ENCODE data around the gene ANKRD27. TPM values are rescaled to one million over a fixed set of nuclear protein-coding genes. Genes with fewer than 3 reads are reported as not detected.
"Not testable (repeated sequence)": the region's sequence is repeated elsewhere in the genome, so short reads cannot be mapped to it uniquely, and the experiment has no call there.

Gene ANKRD27
- total RNA-seq, 6 experiments from 2014 or later = 26.7 to 31.3 (median 28.5) TPM

- no peaks in the 10 kb centered on the region; the same call in 1 of the 2 replicates for H3K9me3 Mint-ChIP-seq
- H3K4me1 Mint-ChIP-seq (ENCODE audit: low read depth) = no peaks in the 10 kb centered on the region
- DNase-seq = no peak
- H3K36me3 Mint-ChIP-seq (ENCODE audit: low read depth) = peaks cover 24% of the 10 kb centered on the region; the same call in 1 of the 2 replicates
- no peak overlapping the region for H3K27ac Mint-ChIP-seq
- no peak overlapping the region for H3K4me3 Mint-ChIP-seq
- no peaks in the 10 kb centered on the region; the same call in 1 of the 2 replicates for H3K27me3 Mint-ChIP-seq (ENCODE audit: insufficient read depth)
- TF ChIP-seq, protein P1, sequence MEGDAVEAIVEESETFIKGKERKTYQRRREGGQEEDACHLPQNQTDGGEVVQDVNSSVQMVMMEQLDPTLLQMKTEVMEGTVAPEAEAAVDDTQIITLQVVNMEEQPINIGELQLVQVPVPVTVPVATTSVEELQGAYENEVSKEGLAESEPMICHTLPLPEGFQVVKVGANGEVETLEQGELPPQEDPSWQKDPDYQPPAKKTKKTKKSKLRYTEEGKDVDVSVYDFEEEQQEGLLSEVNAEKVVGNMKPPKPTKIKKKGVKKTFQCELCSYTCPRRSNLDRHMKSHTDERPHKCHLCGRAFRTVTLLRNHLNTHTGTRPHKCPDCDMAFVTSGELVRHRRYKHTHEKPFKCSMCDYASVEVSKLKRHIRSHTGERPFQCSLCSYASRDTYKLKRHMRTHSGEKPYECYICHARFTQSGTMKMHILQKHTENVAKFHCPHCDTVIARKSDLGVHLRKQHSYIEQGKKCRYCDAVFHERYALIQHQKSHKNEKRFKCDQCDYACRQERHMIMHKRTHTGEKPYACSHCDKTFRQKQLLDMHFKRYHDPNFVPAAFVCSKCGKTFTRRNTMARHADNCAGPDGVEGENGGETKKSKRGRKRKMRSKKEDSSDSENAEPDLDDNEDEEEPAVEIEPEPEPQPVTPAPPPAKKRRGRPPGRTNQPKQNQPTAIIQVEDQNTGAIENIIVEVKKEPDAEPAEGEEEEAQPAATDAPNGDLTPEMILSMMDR (IDR thresholded peaks at IDR 0.05) = no peak
Measured at GRCh38 chr19:32717496-32717895, 42.5 kb upstream of the ANKRD27 start.

DNA sequence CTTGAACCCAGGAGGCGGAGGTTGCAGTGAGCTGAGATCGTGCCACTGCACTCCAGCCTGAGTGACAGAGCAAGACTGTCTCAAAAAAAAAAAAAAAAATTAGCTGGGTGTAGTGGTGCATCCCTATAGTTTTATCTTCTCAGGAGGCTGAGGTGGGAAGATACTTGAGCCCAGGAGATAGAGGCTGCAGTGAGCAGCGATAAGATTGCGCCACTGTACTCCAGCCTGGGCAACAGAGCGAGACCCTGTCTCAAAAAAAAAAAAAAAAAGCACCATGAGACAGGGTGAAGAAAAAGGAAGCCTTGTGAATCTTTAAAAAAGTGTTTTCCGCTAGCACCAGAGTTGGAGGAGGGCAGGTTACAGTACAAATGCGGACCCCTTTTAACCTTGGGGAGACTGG is 41.2 kb upstream of the ANKRD27 start:
- H3K9me3 Mint-ChIP-seq; H3K4me3 Mint-ChIP-seq; H3K27me3 Mint-ChIP-seq (ENCODE audit: insufficient read depth); H3K4me1 Mint-ChIP-seq (ENCODE audit: low read depth); DNase-seq; H3K27ac Mint-ChIP-seq: not testable (repeated sequence)
- peaks cover 24% of the 10 kb centered on the region; the same call in 1 of the 2 replicates for H3K36me3 Mint-ChIP-seq (ENCODE audit: low read depth)

DNA sequence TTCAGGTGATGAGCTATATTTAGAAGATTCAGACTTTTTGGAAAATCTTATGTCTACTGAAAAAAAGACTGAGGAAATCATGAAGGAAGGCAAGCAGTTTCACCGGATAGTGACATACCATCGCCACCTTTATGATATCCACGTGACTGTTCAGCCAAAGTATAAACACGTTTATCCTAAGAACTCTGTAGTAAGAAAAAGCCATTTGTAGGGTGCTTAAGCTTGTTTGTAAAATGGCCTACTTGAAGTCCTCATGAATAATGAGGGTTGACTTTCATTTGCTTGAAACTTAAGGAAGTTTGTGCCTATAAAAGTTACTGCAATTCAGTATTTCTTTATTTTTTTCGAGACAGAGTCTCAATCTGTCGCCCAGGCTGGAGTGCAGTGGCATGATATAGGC is 36.8 kb upstream of the ANKRD27 start:
- no peak overlapping the region for H3K27ac Mint-ChIP-seq
- no peaks in the 10 kb centered on the region for H3K9me3 Mint-ChIP-seq
- peaks cover 26% of the 10 kb centered on the region for H3K36me3 Mint-ChIP-seq (ENCODE audit: low read depth)
- no peak overlapping the region for H3K4me3 Mint-ChIP-seq
- H3K27me3 Mint-ChIP-seq (ENCODE audit: insufficient read depth) = no peaks in the 10 kb centered on the region
- DNase-seq = no peak
- TF ChIP-seq, protein P1 (IDR thresholded peaks at IDR 0.05) = no peak
- no peaks in the 10 kb centered on the region for H3K4me1 Mint-ChIP-seq (ENCODE audit: low read depth)

GRCh38 chr19:32709032-32709431 is 34.1 kb upstream of the ANKRD27 start:
- Mint-ChIP-seq H3K36me3 (ENCODE audit: low read depth) (peaks cover 34% of the 10 kb centered on the region), H3K4me1 (ENCODE audit: low read depth) (no peaks in the 10 kb centered on the region), H3K4me3 (no peak overlapping the region), H3K27ac (no peak overlapping the region), H3K9me3 (peaks cover 8% of the 10 kb centered on the region), H3K27me3 (ENCODE audit: insufficient read depth) (no peaks in the 10 kb centered on the region)
- DNase-seq = no peak
- TF ChIP-seq, protein P1 (IDR thresholded peaks at IDR 0.05) = no peak

GRCh38 chr19:32708457-32708856 is 33.5 kb upstream of the ANKRD27 start:
- H3K27ac Mint-ChIP-seq = no peak overlapping the region
- no peak for DNase-seq
- H3K4me3 Mint-ChIP-seq = no peak overlapping the region
- H3K4me1 Mint-ChIP-seq (ENCODE audit: low read depth) = no peaks in the 10 kb centered on the region
- peaks cover 12% of the 10 kb centered on the region for H3K9me3 Mint-ChIP-seq
- TF ChIP-seq, protein P1 (IDR thresholded peaks at IDR 0.05) = no peak
- H3K27me3 Mint-ChIP-seq (ENCODE audit: insufficient read depth) = no peaks in the 10 kb centered on the region
- H3K36me3 Mint-ChIP-seq (ENCODE audit: low read depth) = peaks cover 36% of the 10 kb centered on the region

DNA sequence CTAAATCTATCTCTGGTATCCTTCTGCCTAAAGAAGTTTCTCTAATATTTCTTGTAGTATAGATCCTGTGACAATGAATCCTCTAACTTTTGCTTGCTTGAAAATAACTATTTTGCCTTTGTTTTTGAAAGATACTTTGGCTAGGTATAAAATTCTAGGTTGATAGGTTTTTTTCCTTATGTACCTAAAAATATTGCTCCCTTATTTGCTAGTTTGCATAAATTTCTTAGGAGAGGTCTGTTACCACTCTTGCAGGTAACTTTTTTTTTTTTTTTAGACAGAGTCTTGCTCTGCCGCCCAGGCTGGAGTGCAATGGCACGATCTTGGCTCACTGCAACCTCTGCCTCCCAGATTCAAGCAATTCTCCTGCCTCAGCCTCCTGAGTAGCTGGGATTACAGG is 29.0 kb upstream of the ANKRD27 start:
- peaks cover 31% of the 10 kb centered on the region for H3K9me3 Mint-ChIP-seq
- not testable (repeated sequence) for H3K4me3 Mint-ChIP-seq; H3K4me1 Mint-ChIP-seq (ENCODE audit: low read depth); H3K27me3 Mint-ChIP-seq (ENCODE audit: insufficient read depth); H3K27ac Mint-ChIP-seq; DNase-seq
- peaks cover 64% of the 10 kb centered on the region for H3K36me3 Mint-ChIP-seq (ENCODE audit: low read depth)

- no peak overlapping the region for H3K4me3 Mint-ChIP-seq
- no peaks in the 10 kb centered on the region for H3K4me1 Mint-ChIP-seq (ENCODE audit: low read depth)
- no peak overlapping the region for H3K27ac Mint-ChIP-seq
- H3K9me3 Mint-ChIP-seq = peaks cover 34% of the 10 kb centered on the region
- no peak for DNase-seq
- TF ChIP-seq, protein P1 (IDR thresholded peaks at IDR 0.05) = no peak
- H3K36me3 Mint-ChIP-seq (ENCODE audit: low read depth) = peaks cover 79% of the 10 kb centered on the region
- no peaks in the 10 kb centered on the region for H3K27me3 Mint-ChIP-seq (ENCODE audit: insufficient read depth)
Measured at GRCh38 chr19:32702010-32702409, 27.0 kb upstream of the ANKRD27 start.

GRCh38 chr19:32700129-32700528 is 25.1 kb upstream of the ANKRD27 start:
- not testable (repeated sequence) for H3K27ac Mint-ChIP-seq; H3K4me3 Mint-ChIP-seq; DNase-seq; H3K27me3 Mint-ChIP-seq (ENCODE audit: insufficient read depth); H3K4me1 Mint-ChIP-seq (ENCODE audit: low read depth)
- H3K36me3 Mint-ChIP-seq (ENCODE audit: low read depth) = peaks cover 81% of the 10 kb centered on the region
- peaks cover 34% of the 10 kb centered on the region for H3K9me3 Mint-ChIP-seq

- H3K27me3 Mint-ChIP-seq (ENCODE audit: insufficient read depth); H3K4me3 Mint-ChIP-seq; DNase-seq; H3K27ac Mint-ChIP-seq: not testable (repeated sequence)
- peaks cover 71% of the 10 kb centered on the region for H3K36me3 Mint-ChIP-seq (ENCODE audit: low read depth)
- peaks cover 31% of the 10 kb centered on the region for H3K4me1 Mint-ChIP-seq (ENCODE audit: low read depth)
- peaks cover 25% of the 10 kb centered on the region for H3K9me3 Mint-ChIP-seq
Measured at GRCh38 chr19:32696771-32697170, 21.8 kb upstream of the ANKRD27 start.
